OCI-LY1 (cell line): ENCODE results near the gene DENND10.

Source experiments
- EZH2 ChIP-seq: fragments of 200-600 bp; sonication (generic), shearing (Covaris generic); IDR thresholded peaks from 2 replicates; pipeline ENCODE4 v1.8.0; 2017; ENCODE audit warnings: borderline replicate concordance, mixed run types, mild to moderate bottlenecking, antibody characterized with exemption, low read length, moderate library complexity, mixed read lengths
- TF ChIP-seq, protein P1 (sequence below): fragments of 200-600 bp; sonication (generic), shearing (Covaris generic); IDR thresholded peaks from 2 replicates; pipeline ENCODE4 v1.5.1; 2017; ENCODE audit warnings: mild to moderate bottlenecking, antibody characterized with exemption, low read length, moderate library complexity, mixed read lengths

DNA sequence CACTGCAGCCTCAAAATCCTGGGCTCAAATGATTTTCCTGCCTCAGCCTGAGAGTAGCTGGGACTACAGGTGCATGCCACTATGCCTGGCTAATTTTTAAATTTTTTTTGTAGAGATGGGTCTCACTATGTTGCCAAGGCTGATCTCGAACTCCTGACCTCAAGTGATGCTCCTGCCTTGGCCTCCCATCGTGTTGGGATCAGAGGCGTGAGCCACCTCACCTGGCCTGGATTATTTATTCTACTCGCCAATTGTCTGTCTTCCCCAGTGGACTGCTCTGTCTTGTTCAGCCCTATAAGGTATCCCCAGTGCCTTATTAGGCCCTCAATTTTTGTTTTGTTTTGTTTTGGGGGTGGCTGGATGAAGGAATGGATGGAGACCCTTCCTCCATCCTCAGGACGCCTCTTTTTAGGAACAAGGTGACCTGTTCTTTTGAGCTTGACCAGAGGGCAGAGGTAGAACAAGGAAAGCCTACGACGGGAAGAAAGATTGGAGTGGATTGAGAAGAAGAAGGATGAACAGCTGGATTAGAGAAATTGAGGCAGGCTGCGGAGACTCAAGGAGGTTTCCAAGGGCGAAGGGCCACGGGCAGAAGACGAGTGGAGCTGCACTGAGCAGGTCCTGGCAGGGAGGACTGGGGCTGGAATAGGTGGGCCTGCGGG, 541 bp upstream of the DENND10 start:
- no peak for TF ChIP-seq EZH2
- TF ChIP-seq, protein P1, sequence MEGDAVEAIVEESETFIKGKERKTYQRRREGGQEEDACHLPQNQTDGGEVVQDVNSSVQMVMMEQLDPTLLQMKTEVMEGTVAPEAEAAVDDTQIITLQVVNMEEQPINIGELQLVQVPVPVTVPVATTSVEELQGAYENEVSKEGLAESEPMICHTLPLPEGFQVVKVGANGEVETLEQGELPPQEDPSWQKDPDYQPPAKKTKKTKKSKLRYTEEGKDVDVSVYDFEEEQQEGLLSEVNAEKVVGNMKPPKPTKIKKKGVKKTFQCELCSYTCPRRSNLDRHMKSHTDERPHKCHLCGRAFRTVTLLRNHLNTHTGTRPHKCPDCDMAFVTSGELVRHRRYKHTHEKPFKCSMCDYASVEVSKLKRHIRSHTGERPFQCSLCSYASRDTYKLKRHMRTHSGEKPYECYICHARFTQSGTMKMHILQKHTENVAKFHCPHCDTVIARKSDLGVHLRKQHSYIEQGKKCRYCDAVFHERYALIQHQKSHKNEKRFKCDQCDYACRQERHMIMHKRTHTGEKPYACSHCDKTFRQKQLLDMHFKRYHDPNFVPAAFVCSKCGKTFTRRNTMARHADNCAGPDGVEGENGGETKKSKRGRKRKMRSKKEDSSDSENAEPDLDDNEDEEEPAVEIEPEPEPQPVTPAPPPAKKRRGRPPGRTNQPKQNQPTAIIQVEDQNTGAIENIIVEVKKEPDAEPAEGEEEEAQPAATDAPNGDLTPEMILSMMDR: no peak
